Measurements from ENCODE around the gene TMEM120B.

- TF ChIP-seq CTCF (conservative IDR thresholded peaks at IDR 0.05; ENCODE audit: low read depth, low read length) = peak; percentile 65
- no peak for TF ChIP-seq FOS (IDR thresholded peaks at IDR 0.05; ENCODE audit: low read depth, low read length)
- TF ChIP-seq MAZ (IDR thresholded peaks at IDR 0.05; ENCODE audit: borderline replicate concordance, low read depth, low read length) = no peak
- no peak for TF ChIP-seq CEBPB (IDR thresholded peaks at IDR 0.05; ENCODE audit: low read depth, low read length)
- no peak for TF ChIP-seq POLR2A (IDR thresholded peaks at IDR 0.05; ENCODE audit: low read depth, low read length)
- no peak for TF ChIP-seq MXI1 (IDR thresholded peaks at IDR 0.05; ENCODE audit: borderline replicate concordance, low read depth, low read length)
- TF ChIP-seq RFX5 (IDR thresholded peaks at IDR 0.05; ENCODE audit: low read depth, low read length) = no peak
- TF ChIP-seq MAFK (IDR thresholded peaks at IDR 0.05; ENCODE audit: low read depth, low read length) = no peak
- TF ChIP-seq SMC3 (IDR thresholded peaks at IDR 0.05; ENCODE audit: low read depth, low read length) = peak; percentile 78
- TF ChIP-seq RAD21 (IDR thresholded peaks at IDR 0.05; ENCODE audit: low read length) = peak; percentile 72
- no peak for TF ChIP-seq USF2 (IDR thresholded peaks at IDR 0.05; ENCODE audit: low read depth, low read length)
- no peak for TF ChIP-seq RCOR1 (IDR thresholded peaks at IDR 0.05; ENCODE audit: insufficient replicate concordance, low read length)
- no peak for TF ChIP-seq CHD1 (IDR thresholded peaks at IDR 0.05; ENCODE audit: low read depth, low read length)
Observed at GRCh38 chr12:121697093-121697698, 15.4 kb upstream of the TMEM120B start.

All from IMR-90 (cell line).